ENCODE results near the gene OTOA. TPM values are rescaled to one million over a fixed set of nuclear protein-coding genes. Genes with fewer than 3 reads are reported as not detected.
"Not testable (repeated sequence)": the region's sequence is repeated elsewhere in the genome, so short reads cannot be mapped to it uniquely, and the experiment has no call there.

The OTOA gene
- polyA plus RNA-seq, 4 donors = 0.07 to 0.22 (median 0.17) TPM

GRCh38 chr16:21714369-21714618 lies 50.5 kb downstream of the OTOA start:
- DNase-seq (ENCODE audit: low read depth in 4 of 4, low spot score in 2 of 4) = not testable (repeated sequence)

- DNase-seq (ENCODE audit: low read depth in 4 of 4, low spot score in 2 of 4) = no peak
Observed at GRCh38 chr16:21717608-21718007, 53.8 kb downstream of the OTOA start.

DNA sequence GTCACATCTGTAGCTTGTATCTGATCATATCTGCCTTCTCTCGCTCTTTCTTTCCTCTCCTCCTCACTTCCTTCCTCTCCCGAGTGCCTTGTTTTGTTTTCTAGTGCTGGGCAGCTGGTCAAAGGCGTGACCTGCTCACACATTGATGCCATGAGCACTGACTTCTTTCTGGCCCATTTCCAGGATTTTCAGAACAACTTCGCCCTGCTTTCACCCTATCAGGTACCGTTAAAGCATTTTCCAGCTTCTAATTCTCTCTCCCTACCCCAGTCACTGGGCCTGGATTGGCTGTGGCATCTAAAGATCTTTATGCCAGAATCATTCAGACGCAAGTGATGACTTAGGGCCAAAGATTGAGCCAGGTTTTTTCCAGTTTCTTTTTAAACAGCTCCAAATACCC lies 55.5 kb downstream of the OTOA start:
- no peak for DNase-seq (ENCODE audit: low read depth in 4 of 4, low spot score in 2 of 4)

GRCh38 chr16:21720533-21720932 lies 56.8 kb downstream of the OTOA start:
- DNase-seq (ENCODE audit: low read depth in 4 of 4, low spot score in 2 of 4) = no peak

- no peak for DNase-seq (ENCODE audit: low read depth in 4 of 4, low spot score in 2 of 4)
Observed at GRCh38 chr16:21722771-21723455, 59.1 kb downstream of the OTOA start.

DNA sequence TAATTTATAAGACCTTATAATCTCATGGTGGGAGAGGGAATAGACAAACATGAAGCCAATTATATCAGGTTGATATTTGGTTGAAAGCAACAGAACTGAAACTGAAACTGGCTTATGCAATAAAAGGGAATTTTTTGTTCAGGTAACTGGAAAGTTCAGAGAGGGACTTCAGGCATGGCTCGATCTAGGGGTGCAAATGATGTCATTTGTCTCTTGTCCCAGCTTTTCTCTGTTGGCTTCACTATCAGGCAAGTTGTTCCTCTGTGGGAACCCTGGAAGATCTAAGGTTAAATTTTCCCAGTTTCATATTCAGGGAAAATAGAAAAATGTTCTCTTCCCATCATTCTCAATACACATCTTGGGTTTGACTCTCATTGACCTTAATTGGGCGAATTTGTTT lies 59.8 kb downstream of the OTOA start:
- DNase-seq (ENCODE audit: low read depth in 4 of 4, low spot score in 2 of 4) = no peak

DNA sequence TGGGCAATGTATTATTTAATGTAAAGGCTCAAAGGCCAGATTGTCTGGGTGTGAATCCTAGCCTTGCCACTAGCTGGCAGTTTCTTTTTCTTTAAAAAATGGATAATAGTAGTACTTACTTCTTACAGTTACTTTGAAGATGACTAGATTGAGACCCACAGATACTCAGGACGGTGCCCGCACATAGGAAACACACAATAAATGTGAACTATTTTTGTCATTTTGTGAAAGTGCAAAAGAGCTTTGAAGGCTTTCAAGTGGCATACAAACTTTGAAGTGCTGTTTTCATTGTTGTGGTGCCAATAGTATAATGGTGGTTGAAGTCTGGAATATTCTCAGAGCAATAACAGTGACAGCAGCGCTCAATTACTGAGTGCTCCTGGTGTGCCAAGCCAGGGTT lies 63.6 kb downstream of the OTOA start:
- no peak for DNase-seq (ENCODE audit: low read depth in 4 of 4, low spot score in 2 of 4)

- not testable (repeated sequence) for DNase-seq (ENCODE audit: low read depth in 4 of 4, low spot score in 2 of 4)
Observed at GRCh38 chr16:21731233-21731632, 67.5 kb downstream of the OTOA start.

- DNase-seq (ENCODE audit: low read depth in 4 of 4, low spot score in 2 of 4) = not testable (repeated sequence)
Observed at GRCh38 chr16:21740637-21741036, 76.9 kb downstream of the OTOA start.

- not testable (repeated sequence) for DNase-seq (ENCODE audit: low read depth in 4 of 4, low spot score in 2 of 4)
Observed at GRCh38 chr16:21756192-21757079, 92.7 kb downstream of the OTOA start.

GRCh38 chr16:21757080-21757671 lies 93.4 kb downstream of the OTOA start:
- not testable (repeated sequence) for DNase-seq (ENCODE audit: low read depth in 4 of 4, low spot score in 2 of 4)

DNA sequence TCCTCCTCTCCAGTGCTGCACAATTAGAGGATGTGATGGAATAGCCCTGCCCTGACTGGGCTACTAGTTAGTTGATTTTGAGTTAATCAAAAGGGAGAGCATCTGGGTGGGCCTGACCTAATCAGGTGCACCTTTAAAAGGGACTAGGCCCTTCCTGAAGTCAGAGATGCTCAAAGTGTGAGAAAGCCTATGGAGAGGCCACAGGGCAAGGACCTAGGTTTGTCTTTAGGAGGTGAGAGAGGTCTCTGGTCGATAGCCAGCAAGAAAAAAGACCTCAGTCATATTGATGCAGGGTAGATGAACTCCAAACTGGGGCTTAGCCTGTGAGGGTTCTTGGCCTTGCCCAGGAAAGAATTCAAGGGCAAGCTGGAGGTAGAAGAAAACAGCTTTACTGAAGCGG lies 104.5 kb downstream of the OTOA start:
- not testable (repeated sequence) for DNase-seq (ENCODE audit: low read depth in 4 of 4, low spot score in 2 of 4)

- DNase-seq (ENCODE audit: low read depth in 4 of 4, low spot score in 2 of 4) = not testable (repeated sequence)
Observed at GRCh38 chr16:21768810-21769209, 105.0 kb downstream of the OTOA start.

GRCh38 chr16:21769284-21769683 lies 105.5 kb downstream of the OTOA start:
- DNase-seq (ENCODE audit: low read depth in 4 of 4, low spot score in 2 of 4) = not testable (repeated sequence)

DNA sequence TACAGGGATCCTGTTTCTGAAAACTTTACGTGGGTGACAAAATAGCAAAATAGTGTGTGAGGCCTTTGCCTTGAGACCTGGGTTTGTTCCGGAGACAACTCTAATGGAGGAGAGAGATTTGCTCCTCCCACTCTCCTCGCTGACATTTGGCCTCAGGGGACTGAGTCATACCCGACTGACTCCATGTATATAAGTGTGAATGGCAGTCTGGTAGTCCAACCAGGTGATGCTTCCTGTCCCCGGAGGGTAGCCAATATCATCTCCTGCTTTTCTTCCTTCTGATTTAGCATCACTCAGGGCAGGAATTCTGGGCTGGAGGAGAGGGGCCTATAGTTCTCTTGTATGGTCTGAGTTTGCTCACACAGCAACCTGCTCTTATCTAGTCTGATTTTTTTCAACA lies 106.8 kb downstream of the OTOA start:
- DNase-seq (ENCODE audit: low read depth in 4 of 4, low spot score in 2 of 4) = not testable (repeated sequence)

DNA sequence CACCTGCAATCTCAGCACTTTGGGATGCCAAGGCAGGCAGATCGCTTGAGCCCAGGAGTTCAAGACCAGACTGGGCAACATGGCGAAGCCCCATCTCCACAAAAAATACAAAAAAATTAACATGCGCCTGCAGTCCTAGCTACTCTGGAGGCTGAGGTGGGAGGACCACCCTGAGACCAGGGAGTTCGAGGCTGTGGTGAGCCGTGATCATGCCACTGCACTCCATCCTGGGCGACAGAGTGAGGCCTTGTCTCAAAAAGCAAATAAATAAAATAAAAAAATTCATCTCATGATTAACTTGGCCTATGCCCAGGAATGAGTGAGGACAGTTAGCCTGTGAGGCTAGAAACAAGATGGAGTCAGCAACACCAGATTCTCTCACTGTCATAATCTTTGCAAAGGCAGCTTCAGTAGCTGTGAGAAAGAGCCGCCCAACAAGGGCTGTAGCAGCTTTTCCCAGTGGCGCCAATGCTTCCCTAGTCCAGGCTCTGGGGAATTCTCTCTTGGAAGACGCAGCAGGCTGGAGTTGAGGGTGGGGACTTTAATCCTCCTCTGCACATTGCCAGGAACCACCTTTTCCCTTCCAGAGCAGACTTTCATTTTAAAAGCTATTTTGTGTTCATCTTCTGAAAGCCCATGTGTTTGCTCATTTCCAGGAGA lies 108.9 kb downstream of the OTOA start:
- not testable (repeated sequence) for DNase-seq (ENCODE audit: low read depth in 4 of 4, low spot score in 2 of 4)

DNA sequence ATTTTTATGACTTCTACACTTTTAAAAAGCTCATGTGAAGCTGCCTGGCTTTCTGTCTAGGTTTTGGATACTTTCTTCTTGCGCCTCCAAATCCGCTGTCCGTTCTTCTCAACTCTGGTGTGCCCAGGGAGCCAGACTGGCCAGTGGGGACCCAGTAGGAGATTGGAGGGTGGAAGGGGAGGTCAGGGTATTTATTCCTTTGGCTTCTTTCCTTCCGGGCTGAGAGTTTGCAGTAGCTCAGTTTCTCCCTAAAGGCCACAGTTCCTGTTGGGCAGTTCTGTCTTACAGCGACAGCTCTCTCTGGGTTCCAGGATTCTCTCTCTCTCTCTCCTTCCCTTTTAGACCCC lies 109.4 kb downstream of the OTOA start:
- DNase-seq (ENCODE audit: low read depth in 4 of 4, low spot score in 2 of 4) = not testable (repeated sequence)

GRCh38 chr16:21780525-21780924 lies 116.8 kb downstream of the OTOA start:
- not testable (repeated sequence) for DNase-seq (ENCODE audit: low read depth in 4 of 4, low spot score in 2 of 4)

DNA sequence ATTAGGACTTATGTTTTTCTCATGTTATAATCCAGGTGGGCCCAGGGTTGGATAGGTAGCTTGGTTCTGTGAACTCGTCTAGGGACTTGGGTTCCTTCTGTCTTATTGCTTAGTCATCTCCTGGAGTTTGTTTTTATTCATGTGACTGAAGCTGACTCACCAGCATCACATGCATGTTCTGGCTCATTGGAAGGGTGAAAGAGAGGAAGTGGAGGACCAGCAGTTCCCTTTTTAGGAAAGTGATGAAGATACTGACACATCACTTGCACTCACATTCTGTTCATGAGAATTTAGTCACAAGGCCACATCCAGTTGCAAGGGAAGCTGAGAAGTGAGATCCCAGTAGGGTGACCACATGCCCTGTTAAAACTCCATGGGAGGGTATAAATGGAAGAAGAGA lies 126.7 kb downstream of the OTOA start:
- not testable (repeated sequence) for DNase-seq (ENCODE audit: low read depth in 4 of 4, low spot score in 2 of 4)

DNA sequence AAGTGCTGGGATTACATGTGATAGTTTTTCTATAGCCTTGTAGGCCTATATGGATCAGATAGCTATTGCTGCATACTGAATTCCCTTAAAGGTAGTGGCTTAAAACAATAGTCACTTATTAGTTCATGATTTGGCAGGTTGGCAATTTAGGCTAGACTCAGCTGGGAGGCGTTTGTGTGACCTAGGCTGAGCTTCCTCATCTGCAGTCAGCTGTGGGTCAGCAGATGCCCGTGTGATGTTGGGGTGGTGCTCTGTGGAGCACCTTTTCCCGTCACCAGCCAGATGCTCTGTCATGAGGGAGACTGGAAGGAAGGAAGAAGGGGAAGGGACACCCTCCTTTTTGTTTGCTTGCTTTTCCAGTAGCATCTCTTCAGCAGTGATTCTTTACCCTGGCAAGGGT lies 129.5 kb downstream of the OTOA start:
- not testable (repeated sequence) for DNase-seq (ENCODE audit: low read depth in 4 of 4, low spot score in 2 of 4)

DNA sequence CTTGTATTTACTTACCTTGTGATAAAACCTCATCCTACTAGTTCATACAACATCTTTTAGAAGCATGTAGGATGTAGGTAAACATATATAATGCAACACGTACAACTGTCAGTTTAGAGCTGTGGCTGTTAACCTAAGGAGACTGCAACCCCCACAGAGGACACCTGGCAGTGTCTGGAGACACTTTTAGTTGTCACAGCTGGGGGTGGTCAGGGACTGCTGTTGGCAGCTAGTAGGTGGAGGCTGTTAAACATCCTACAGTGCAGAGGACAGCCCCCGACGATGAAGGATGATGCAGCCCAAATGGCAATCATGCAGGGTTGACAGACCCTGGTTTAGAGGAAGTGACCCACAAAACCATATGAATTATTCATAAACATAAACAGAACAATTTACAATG lies 134.8 kb downstream of the OTOA start:
- DNase-seq (ENCODE audit: low read depth in 4 of 4, low spot score in 2 of 4) = not testable (repeated sequence)

Measured in left renal cortex interstitium (tissue), 4 donors.